Heart right ventricle (tissue), 16 donors: ENCODE results near the gene SERPINC1. TPM values are rescaled to one million over a fixed set of nuclear protein-coding genes. Genes with fewer than 3 reads are reported as not detected.

ENCODE experiments used
- ATAC-seq, 8 donors: fragments of 200-7000 bp; cut with Tn5 transposase; one replicate each; pipeline ENCODE4 v1.9.1; 2020; ENCODE audit warnings: mild to moderate bottlenecking in 8 of 8, moderate library complexity in 8 of 8, moderate number of reproducible peaks in 1 of 8
- DNase-seq, 2 donors: peaks; one replicate each; pipeline ENCODE4 v3.0.0-alpha.2; 2020
- H3K27ac ChIP-seq, 10 donors: fragments of 200-600 bp; sonication (generic) in 2 of 10; one replicate each; pipeline versions ENCODE4 v1.5.0 to v1.8.0; 2020 to 2022; ENCODE audit warnings: mild to moderate bottlenecking in 3 of 10
- H3K27me3 ChIP-seq, 7 donors: fragments of 200-600 bp; one replicate each; pipeline ENCODE4 v1.8.0; 2021 to 2022; ENCODE audit warnings: mild to moderate bottlenecking in 2 of 7
- H3K36me3 ChIP-seq, 9 donors: fragments of 200-600 bp; sonication (generic) in 1 of 9; one replicate each; pipeline versions ENCODE4 v1.5.0 to v1.8.0; 2020 to 2022; ENCODE audit warnings: mild to moderate bottlenecking in 2 of 9
- H3K4me1 ChIP-seq, 9 donors: fragments of 200-600 bp; sonication (generic) in 1 of 9; one replicate each; pipeline versions ENCODE4 v1.5.0 to v1.8.0; 2020 to 2022; ENCODE audit warnings: mild to moderate bottlenecking in 4 of 9
- H3K4me3 ChIP-seq, 10 donors: fragments of 200-600 bp; sonication (generic) in 2 of 10; one replicate each; pipeline versions ENCODE4 v1.5.0 to v1.8.0; 2020 to 2022; ENCODE audit warnings: mild to moderate bottlenecking in 7 of 10, moderate library complexity in 2 of 10
- H3K9me3 ChIP-seq, 11 donors: fragments of 200-600 bp in 10 of 11; sonication (generic) in 2 of 11; one replicate each; pipeline versions ENCODE4 v1.5.0 to v1.8.0; 2013 to 2022; ENCODE audit warnings: mild to moderate bottlenecking in 2 of 11, control low read depth in 1 of 11, moderate library complexity in 1 of 11
- CTCF ChIP-seq, 9 donors: fragments of 200-600 bp; sonication (generic) in 2 of 9; IDR thresholded peaks; one replicate each; pipeline versions ENCODE4 v1.5.0 to v1.8.0; 2021 to 2022; ENCODE audit warnings: antibody characterized with exemption in 9 of 9, mild to moderate bottlenecking in 5 of 9, moderate library complexity in 1 of 9
- WGBS, 2 donors: extraction: QIAGEN DNeasy Blood & Tissue Kit; methylation state at CpG; one replicate each; pipeline ENCODE4 v1.1.7; 2013; ENCODE audit warnings: inconsistent platforms in 1 of 2; 5-methylcytosine and 5-hydroxymethylcytosine counted together
- intact Hi-C, 10 donors: fragments of 100-400 bp; cut with DNase I; formaldehyde crosslinking; loops; one replicate each; pipeline versions ENCODE4 v1.11.1 to v1.14.2; 2022
- polyA plus RNA-seq, 2 donors: library from polyadenylated mRNA; stranded (reverse); fragments of 200-250 nt; gene quantifications; one replicate each; pipeline ENCODE4 v1.2.3, GENCODE V29; 2013
- total RNA-seq, 10 donors: library from RNA; stranded (reverse); fragmentation: NEBNext Ultra II Directional in 3 of 10; extraction: Animal tissue kit (Norgen Biotek cat#: 25700) in 3 of 10; gene quantifications; one replicate each; pipeline versions ENCODE4 v1.2.1 to v1.2.4, GENCODE V29; 2021 to 2023
- donor health status: Arrhythmogenic right ventricular cardiomyopathy.
- donor health status: ischemic (EF 13 %, LVEDD 7.1; RV severe dilation, severe dysfunction).
- donor health status: healthy with polysubstance abuse.
- donor health status: DM: no; HTN: yes; CAD: no.
- donor health status: DM: no; HTN: no; CAD: no.
- donor health status: ischemic (EF 25% LVEDD 6.9; RV normal size, moderate dysfunction).
- donor health status: ischemic (EF 25% LVEDD 5.7; RV mildly dilated, moderate dysfunction).
- donor health status: healthy.
- donor health status: DM: yes; HTN: yes; CAD: no.
- donor health status: Ischemic cardiomyopathy.
- donor health status: ischemic (EF 35%, LVEDD 5.7; RV mildly dilated, moderate dysfunction).
- donor health status: nonischemic (EF 11% LVEDD 7.7; RV severe dilation, severe dysfunction).
- donor health status: DM: yes; HTN: yes; CAD: no.
- donor health status: PGD.
- donor health status: ischemic (EF 29% LVEDD 5.4; RV normal size, mild dysfunction).
- donor health status: nonischemic (EF 23%, LVEDD 6.1; RV moderate dilation, normal function).

SERPINC1 gene
- total and polyA plus RNA-seq, 12 donors = 0.20 to 0.44 (median 0.34) TPM; not detected in 9

- Histone ChIP-seq H3K4me3 (peak overlapping the region in 9 of 10 donors; percentile 61 to 90 (median 87)), H3K36me3 (peaks cover 0 to 71% (median 45%) of the 10 kb centered on the region in 9 donors), H3K27me3 (no peaks in the 10 kb centered on the region), H3K9me3 (no peaks in the 10 kb centered on the region), H3K4me1 (peaks cover 4 to 63% (median 55%) of the 10 kb centered on the region in 9 donors), H3K27ac (peak overlapping the region in 7 of 10 donors; percentile 94 to 99 (median 98))
- intact Hi-C loops = loop anchor here in 3 of 10 donors (2.0 to 10.0 kb wide), 4 partner anchors 39 to 288 kb away; partner anchors contain the start of genes RC3H1 (in 2 of the 3), CENPL (in 1 of the 3), DARS2 (in 1 of the 3) and RABGAP1L (in 1 of the 3)
- ATAC-seq = no peak
- DNase-seq = no peak
- WGBS, 2 donors = 21 to 28% methylated on average over 2 of the region's 2 CpGs
- TF ChIP-seq CTCF (IDR thresholded peaks at IDR 0.05) = no peak
These were observed 50.6 kb downstream of the SERPINC1 start for GRCh38 chr1:173866413-173867115.

- Histone ChIP-seq H3K36me3 (peaks cover 0 to 71% (median 45%) of the 10 kb centered on the region in 9 donors), H3K27ac (peak overlapping the region in 3 of 10 donors; percentile 1 to 98 (median 33)), H3K4me3 (peak overlapping the region in 3 of 10 donors; percentile 76 to 87 (median 81)), H3K4me1 (peaks cover 4 to 53% (median 45%) of the 10 kb centered on the region in 9 donors), H3K9me3 (no peaks in the 10 kb centered on the region), H3K27me3 (no peaks in the 10 kb centered on the region)
- intact Hi-C loops = loop anchor here in 3 of 10 donors (2.0 to 10.0 kb wide), 4 partner anchors 38 to 289 kb away; partner anchors contain the start of genes RC3H1 (in 2 of the 3), CENPL (in 1 of the 3), DARS2 (in 1 of the 3) and RABGAP1L (in 1 of the 3)
- DNase-seq (no peak), ATAC-seq (no peak)
- TF ChIP-seq CTCF (IDR thresholded peaks at IDR 0.05) = no peak
- 37 to 48% methylated on average over 4 of the region's 4 CpGs for WGBS, 2 donors
These were observed 51.5 kb downstream of the SERPINC1 start for GRCh38 chr1:173865468-173866164.

- ATAC-seq (no peak), DNase-seq (no peak)
- Histone ChIP-seq H3K36me3 (peaks cover 0 to 78% (median 48%) of the 10 kb centered on the region in 9 donors), H3K27me3 (no peaks in the 10 kb centered on the region), H3K4me1 (peaks cover 4 to 41% (median 34%) of the 10 kb centered on the region in 9 donors), H3K27ac (no peak overlapping the region), H3K4me3 (peak overlapping the region in 1 of 10 donors; percentile 87), H3K9me3 (no peaks in the 10 kb centered on the region)
- no peak for TF ChIP-seq CTCF (IDR thresholded peaks at IDR 0.05)
- 84 to 89% methylated on average over 5 of the region's 5 CpGs for WGBS, 2 donors
- intact Hi-C loops = loop anchor here in 1 of 10 donors (10.0 kb wide), 1 partner anchor 290 kb away; the partner anchor contains the start of gene RABGAP1L
These were observed 52.8 kb downstream of the SERPINC1 start for GRCh38 chr1:173864179-173864867.
